BJ (cell line): ENCODE data around the gene ALAS1. TPM values are rescaled to one million over a fixed set of nuclear protein-coding genes. Genes with fewer than 3 reads are reported as not detected.

Experiments used
- CTCF ChIA-PET: fragments of 350-600 bp; formaldehyde crosslinking; extraction: SDS; loops from one replicate; lab custom pipeline; 2021; ENCODE audit warnings: antibody characterized with exemption, inconsistent platforms; lab: Yijun Ruan, JAX
- POLR2A ChIA-PET: fragments of 300-600 bp; sonication (Branson Sonifier 250); formaldehyde crosslinking; extraction: SDS; loops from one replicate; lab custom pipeline; 2021; ENCODE audit warnings: antibody characterized with exemption; lab: Charles Lee
- DNase-seq: peaks from one replicate; pipeline ENCODE4 v3.0.0-alpha.2; 2011; ENCODE audit warnings: low read depth
- H3K27me3 ChIP-seq: 2 replicates; pipeline ENCODE4 v1.6.0; 2011; ENCODE audit warnings: low read length; ENCODE audit not compliant: control insufficient read depth, insufficient read depth
- H3K36me3 ChIP-seq: 2 replicates; pipeline ENCODE4 v1.5.1; 2011; ENCODE audit warnings: low read length; ENCODE audit not compliant: control insufficient read depth, insufficient read depth
- H3K4me3 ChIP-seq: 2 replicates; pipeline ENCODE4 v1.5.1; 2011; ENCODE audit warnings: low read depth, mild to moderate bottlenecking, control low read depth, low read length
- CTCF ChIP-seq: IDR thresholded peaks from 2 replicates; pipeline ENCODE4 v1.5.1; 2011; ENCODE audit warnings: low read depth, mild to moderate bottlenecking, control low read depth, inconsistent platforms, low read length, moderate library complexity; ENCODE audit not compliant: insufficient read depth
- polyA plus RNA-seq: library from polyadenylated mRNA; depleted of rRNA; stranded (reverse); fragments of >200 nt; gene quantifications from 2 replicates; pipeline ENCODE4 v1.2.3, GENCODE V29; 2011

Gene ALAS1
- polyA plus RNA-seq, 1 experiment = 51.7 TPM

GRCh38 chr3:52200981-52201679 is 3.2 kb downstream of the ALAS1 start:
- no peak for TF ChIP-seq CTCF
- Histone ChIP-seq H3K36me3 (peaks cover 15% of the 10 kb centered on the region), H3K4me3 (no peak overlapping the region), H3K27me3 (no peaks in the 10 kb centered on the region)
- CTCF ChIA-PET = interaction anchor here (0.6 to 2.8 kb wide), 8 partner anchors 13 to 1537 kb away, joined by 3 to 15 read pairs (median 3); partner anchors contain the start of gene TWF2
- no peak for DNase-seq
- POLR2A ChIA-PET = interaction anchor here (0.6 kb wide), 1 partner anchor 79 kb away, joined by 3 read pairs; no protein-coding TSS in a partner anchor

- H3K36me3 ChIP-seq = peaks cover 17% of the 10 kb centered on the region
- CTCF ChIA-PET = interaction anchor here (0.6 to 2.8 kb wide), 6 partner anchors 18 to 198 kb away, joined by 3 to 15 read pairs (median 3); partner anchors contain the start of gene TWF2
- TF ChIP-seq CTCF = no peak
- POLR2A ChIA-PET = interaction anchor here (0.6 kb wide), 1 partner anchor 464 kb away, joined by 3 read pairs; no protein-coding TSS in a partner anchor
- H3K4me3 ChIP-seq = no peak overlapping the region
- DNase-seq = no peak
- H3K27me3 ChIP-seq = no peaks in the 10 kb centered on the region
Measured at GRCh38 chr3:52202384-52203077, 4.6 kb downstream of the ALAS1 start.

GRCh38 chr3:52203701-52204100 is 5.7 kb downstream of the ALAS1 start:
- H3K4me3 ChIP-seq = no peak overlapping the region
- CTCF ChIA-PET = interaction anchor here (1.8 to 2.9 kb wide), 2 partner anchors 17 to 136 kb away, joined by 4 to 14 read pairs; no protein-coding TSS in a partner anchor
- H3K27me3 ChIP-seq = no peaks in the 10 kb centered on the region
- DNase-seq = no peak
- H3K36me3 ChIP-seq = peaks cover 22% of the 10 kb centered on the region
- no peak for TF ChIP-seq CTCF
- POLR2A ChIA-PET = no interaction called here

DNA sequence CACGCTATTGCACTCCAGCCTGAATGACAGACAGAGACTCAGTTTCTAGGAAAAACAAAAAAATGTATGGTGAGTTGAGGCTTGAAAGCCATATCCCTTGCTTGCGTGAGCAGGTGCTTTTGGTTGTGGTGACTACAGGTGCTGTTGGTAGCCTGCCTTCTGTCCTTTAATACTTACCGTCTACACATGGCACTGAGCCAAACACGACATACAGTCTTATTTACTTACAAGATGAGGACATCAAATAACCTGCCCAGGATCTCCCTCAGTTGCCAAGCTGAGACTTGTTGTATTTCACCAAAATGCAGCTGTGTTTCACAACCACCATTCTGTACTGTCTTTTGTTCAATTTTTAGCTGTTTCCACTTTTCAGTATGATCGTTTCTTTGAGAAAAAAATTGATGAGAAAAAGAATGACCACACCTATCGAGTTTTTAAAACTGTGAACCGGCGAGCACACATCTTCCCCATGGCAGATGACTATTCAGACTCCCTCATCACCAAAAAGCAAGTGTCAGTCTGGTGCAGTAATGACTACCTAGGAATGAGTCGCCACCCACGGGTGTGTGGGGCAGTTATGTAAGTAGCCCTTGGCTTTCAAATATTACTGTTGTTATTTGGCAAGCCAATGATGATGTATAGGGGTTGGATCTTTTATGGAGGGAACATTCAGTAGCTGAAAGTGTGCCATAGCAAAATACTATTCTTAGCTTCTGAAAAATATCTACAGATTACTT is 6.5 kb downstream of the ALAS1 start:
- no peak for DNase-seq

More for the DNA sequence above, 6.5 kb downstream of the ALAS1 start:
- CTCF ChIA-PET = interaction anchor here (1.1 to 2.9 kb wide), 3 partner anchors 16 to 200 kb away, joined by 3 to 14 read pairs (median 4); no protein-coding TSS in a partner anchor
- Histone ChIP-seq H3K4me3 (no peak overlapping the region), H3K36me3 (peaks cover 22% of the 10 kb centered on the region), H3K27me3 (no peaks in the 10 kb centered on the region)
- POLR2A ChIA-PET = no interaction called here
- no peak for TF ChIP-seq CTCF
